ENCODE measurements around the gene ST3GAL3.
"Not testable (repeated sequence)": the region's sequence is repeated elsewhere in the genome, so short reads cannot be mapped to it uniquely, and the experiment has no call there.

The ST3GAL3 gene

GRCh38 chr1:43833902-43834279, 126.6 kb downstream of the ST3GAL3 start:
- Mint-ChIP-seq H3K4me1 (peaks cover 76% of the 10 kb centered on the region), H3K4me3 (peak overlapping the region; percentile 41 to 63), H3K27ac (peak overlapping the region; percentile 2 to 63)
- ATAC-seq, H3K9me3 Mint-ChIP-seq, DNase-seq, H3K27me3 Mint-ChIP-seq: not testable (repeated sequence)

- H3K4me1 Mint-ChIP-seq = peaks cover 81% of the 10 kb centered on the region
- no peak for ATAC-seq
- H3K4me3 Mint-ChIP-seq = peak overlapping the region; percentile 41 to 63
- no peaks in the 10 kb centered on the region for H3K9me3 Mint-ChIP-seq
- no peaks in the 10 kb centered on the region for H3K27me3 Mint-ChIP-seq
- DNase-seq = peak in 1 of 2 donors; percentile 42
- peak overlapping the region; percentile 2 to 63 for H3K27ac Mint-ChIP-seq
Observed at GRCh38 chr1:43834280-43835081, 127.1 kb downstream of the ST3GAL3 start.

- H3K4me1 Mint-ChIP-seq = peaks cover 83% of the 10 kb centered on the region
- no peak for DNase-seq
- peak overlapping the region; percentile 41 to 63 for H3K4me3 Mint-ChIP-seq
- ATAC-seq = no peak
- H3K9me3 Mint-ChIP-seq = no peaks in the 10 kb centered on the region
- H3K27ac Mint-ChIP-seq = peak overlapping the region; percentile 59 to 83
- no peaks in the 10 kb centered on the region for H3K27me3 Mint-ChIP-seq
Observed at GRCh38 chr1:43835082-43836021, 128.0 kb downstream of the ST3GAL3 start.

GRCh38 chr1:43836267-43836951, 129.1 kb downstream of the ST3GAL3 start:
- Mint-ChIP-seq H3K9me3 (no peaks in the 10 kb centered on the region), H3K27ac (peak overlapping the region; percentile 32 to 83), H3K27me3 (no peaks in the 10 kb centered on the region), H3K4me1 (peaks cover 72% of the 10 kb centered on the region), H3K4me3 (peak overlapping the region in 1 of 2 donors; percentile 41)
- ATAC-seq = peak; percentile 78
- peak; percentile 73 to 81 for DNase-seq

- no peak overlapping the region for H3K27ac Mint-ChIP-seq
- peaks cover 46% of the 10 kb centered on the region for H3K4me1 Mint-ChIP-seq
- no peak overlapping the region for H3K4me3 Mint-ChIP-seq
- H3K27me3 Mint-ChIP-seq = no peaks in the 10 kb centered on the region
- DNase-seq (no peak), ATAC-seq (no peak)
- H3K9me3 Mint-ChIP-seq = peaks cover 5 to 8% of the 10 kb centered on the region in 2 donors
Observed at GRCh38 chr1:43839056-43839455, 131.7 kb downstream of the ST3GAL3 start.

- ATAC-seq (no peak), DNase-seq (no peak)
- Mint-ChIP-seq H3K27ac (no peak overlapping the region), H3K27me3 (no peaks in the 10 kb centered on the region), H3K4me1 (peaks cover 21% of the 10 kb centered on the region), H3K9me3 (peaks cover 5 to 8% of the 10 kb centered on the region in 2 donors), H3K4me3 (no peak overlapping the region)
Observed at GRCh38 chr1:43841321-43842174, 134.2 kb downstream of the ST3GAL3 start.

- Mint-ChIP-seq H3K4me1 (peaks cover 18% of the 10 kb centered on the region), H3K9me3 (peaks cover 5 to 8% of the 10 kb centered on the region in 2 donors), H3K4me3 (no peak overlapping the region), H3K27ac (no peak overlapping the region), H3K27me3 (no peaks in the 10 kb centered on the region)
- ATAC-seq = no peak
- no peak for DNase-seq
Observed at GRCh38 chr1:43842175-43842498, 134.8 kb downstream of the ST3GAL3 start.

- Mint-ChIP-seq H3K4me3 (no peak overlapping the region), H3K4me1 (peaks cover 20% of the 10 kb centered on the region), H3K9me3 (peaks cover 5 to 8% of the 10 kb centered on the region in 2 donors), H3K27ac (no peak overlapping the region), H3K27me3 (no peaks in the 10 kb centered on the region)
- DNase-seq (no peak), ATAC-seq (no peak)
Observed at GRCh38 chr1:43843684-43844083, 136.3 kb downstream of the ST3GAL3 start.

- H3K4me1 Mint-ChIP-seq = peaks cover 16% of the 10 kb centered on the region
- H3K9me3 Mint-ChIP-seq = peaks cover 5 to 8% of the 10 kb centered on the region in 2 donors
- DNase-seq (no peak), ATAC-seq (no peak)
- no peaks in the 10 kb centered on the region for H3K27me3 Mint-ChIP-seq
- H3K27ac Mint-ChIP-seq = no peak overlapping the region
- no peak overlapping the region for H3K4me3 Mint-ChIP-seq
Observed at GRCh38 chr1:43844114-43844513, 136.8 kb downstream of the ST3GAL3 start.

GRCh38 chr1:43847290-43847689, 140.0 kb downstream of the ST3GAL3 start:
- Mint-ChIP-seq H3K27ac (no peak overlapping the region), H3K9me3 (peaks cover under 1 to 2% of the 10 kb centered on the region in 2 donors), H3K4me3 (no peak overlapping the region), H3K4me1 (peaks cover 8% of the 10 kb centered on the region), H3K27me3 (no peaks in the 10 kb centered on the region)
- peak; percentile 56 for ATAC-seq
- DNase-seq = no peak

- Mint-ChIP-seq H3K27ac (no peak overlapping the region), H3K27me3 (no peaks in the 10 kb centered on the region), H3K9me3 (no peaks in the 10 kb centered on the region), H3K4me1 (peaks cover 8% of the 10 kb centered on the region), H3K4me3 (no peak overlapping the region)
- no peak for DNase-seq
- ATAC-seq = no peak
Observed at GRCh38 chr1:43847882-43848281, 140.5 kb downstream of the ST3GAL3 start.

- ATAC-seq (no peak), DNase-seq (no peak)
- H3K27me3 Mint-ChIP-seq = no peaks in the 10 kb centered on the region
- H3K9me3 Mint-ChIP-seq = peaks cover 0 to 4% of the 10 kb centered on the region in 2 donors
- H3K27ac Mint-ChIP-seq = no peak overlapping the region
- H3K4me1 Mint-ChIP-seq = peaks cover 8% of the 10 kb centered on the region
- H3K4me3 Mint-ChIP-seq = no peak overlapping the region
Observed at GRCh38 chr1:43849670-43850069, 142.3 kb downstream of the ST3GAL3 start.

- Mint-ChIP-seq H3K27me3 (no peaks in the 10 kb centered on the region), H3K9me3 (peaks cover 0 to 4% of the 10 kb centered on the region in 2 donors), H3K4me1 (peaks cover 8% of the 10 kb centered on the region), H3K4me3 (no peak overlapping the region), H3K27ac (peak overlapping the region in 1 of 2 donors; percentile 16)
- DNase-seq (no peak), ATAC-seq (no peak)
Observed at GRCh38 chr1:43850591-43851233, 143.4 kb downstream of the ST3GAL3 start.

GRCh38 chr1:43851561-43852338, 144.4 kb downstream of the ST3GAL3 start:
- no peak overlapping the region for H3K4me3 Mint-ChIP-seq

More at GRCh38 chr1:43851561-43852338, 144.4 kb downstream of the ST3GAL3 start:
- Mint-ChIP-seq H3K27me3 (no peaks in the 10 kb centered on the region), H3K9me3 (peaks cover 0 to 4% of the 10 kb centered on the region in 2 donors), H3K27ac (no peak overlapping the region), H3K4me1 (peaks cover 8% of the 10 kb centered on the region)
- no peak for DNase-seq
- no peak for ATAC-seq

All from stimulated activated naive CD8-positive, alpha-beta T cell treated with anti-CD3 and anti-CD28 coated beads, Interleukin-15, amount 100 ng/mL, for 72 hours (primary cell).